NT2/D1 (cell line): Measurements from ENCODE around the gene TOM1L2.

Experiments used
- DNase-seq: peaks from one replicate; pipeline ENCODE4 v3.0.0-alpha.2; 2011; ENCODE audit warnings: low read depth, low spot score
- H3K27me3 ChIP-seq: 2 replicates; pipeline ENCODE4 v1.6.0; 2011; ENCODE audit warnings: mild to moderate bottlenecking; ENCODE audit not compliant: insufficient read length, insufficient read depth
- H3K36me3 ChIP-seq: 2 replicates; pipeline ENCODE4 v1.6.1; 2011; ENCODE audit warnings: mild to moderate bottlenecking, low read length, mixed read lengths; ENCODE audit not compliant: insufficient read depth, insufficient read length
- H3K4me1 ChIP-seq: 2 replicates; pipeline ENCODE4 v1.5.1; 2011; ENCODE audit not compliant: insufficient read depth, insufficient read length
- H3K4me3 ChIP-seq: 2 replicates; pipeline ENCODE4 v1.5.1; 2011; ENCODE audit warnings: low read depth; ENCODE audit not compliant: insufficient read length
- H3K9ac ChIP-seq: 2 replicates; pipeline ENCODE4 v1.6.0; 2011; ENCODE audit warnings: low read depth; ENCODE audit not compliant: insufficient read length
- H3K9me3 ChIP-seq: 2 replicates; pipeline ENCODE4 v1.5.1; 2011; ENCODE audit warnings: mild to moderate bottlenecking, low read length; ENCODE audit not compliant: insufficient read depth
- SUZ12 ChIP-seq: IDR thresholded peaks from 2 replicates; pipeline ENCODE4 v1.6.1; 2011; ENCODE audit not compliant: insufficient read length, insufficient read depth; ENCODE audit errors: extremely low read depth
- YY1 ChIP-seq: IDR thresholded peaks from 2 replicates; pipeline ENCODE4 v1.6.1; 2011; ENCODE audit not compliant: insufficient read length, insufficient read depth
- ZNF274 ChIP-seq: IDR thresholded peaks from 2 replicates; pipeline ENCODE4 v1.6.1; 2011; ENCODE audit warnings: mild to moderate bottlenecking, low read depth, low read length

TOM1L2 gene

GRCh38 chr17:17937201-17937853 lies 34.9 kb downstream of the TOM1L2 start:
- Histone ChIP-seq H3K4me1 (no peaks in the 10 kb centered on the region), H3K36me3 (no peaks in the 10 kb centered on the region)
- no peak for DNase-seq

DNA sequence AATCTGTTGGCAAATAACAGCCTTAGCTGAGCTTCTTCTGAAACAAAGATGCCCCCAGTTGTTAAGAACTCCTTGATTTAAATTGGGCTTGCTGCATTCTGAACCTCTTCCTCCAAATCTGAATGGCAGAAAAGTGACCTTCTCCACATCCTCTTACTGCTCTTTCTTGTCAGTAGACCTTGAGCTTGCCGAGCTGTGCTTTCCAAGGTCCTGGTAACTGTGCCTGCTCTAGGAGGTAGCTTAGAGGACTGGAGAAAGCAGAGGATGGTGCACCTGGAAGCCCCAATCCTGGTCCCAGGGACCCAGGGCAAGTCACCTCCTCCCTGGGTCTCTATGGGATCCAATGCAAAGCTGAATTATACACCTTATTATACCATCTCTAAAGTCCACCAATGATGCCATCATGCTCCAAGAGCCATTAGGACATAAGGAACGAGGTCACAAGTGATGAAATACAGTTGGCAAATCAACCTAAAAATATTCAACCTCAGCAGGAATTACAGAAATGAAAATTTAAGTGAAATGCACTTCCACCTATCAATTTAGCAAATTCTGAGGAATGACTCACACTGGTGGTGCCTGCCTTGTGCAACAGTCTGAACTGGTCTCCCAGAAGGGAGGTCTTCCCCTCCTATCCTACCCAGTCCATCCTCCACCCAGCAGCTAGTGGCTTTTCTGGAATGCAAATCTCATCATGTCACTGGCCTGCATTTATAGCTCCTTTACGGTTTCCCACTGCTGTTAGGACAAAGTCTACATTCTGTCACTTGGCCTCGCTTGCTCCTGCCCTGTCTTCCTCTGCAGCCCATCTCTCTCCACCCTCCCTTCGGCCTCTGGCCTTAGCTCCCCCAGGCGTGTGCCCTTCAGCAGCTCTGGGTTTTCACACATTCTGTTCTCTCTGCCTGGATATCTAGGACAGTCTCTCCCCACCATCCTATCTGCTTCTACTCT lies 36.6 kb downstream of the TOM1L2 start:
- H3K4me1 ChIP-seq = no peaks in the 10 kb centered on the region
- TF ChIP-seq SUZ12 (no peak), ZNF274 (no peak)
- no peak for DNase-seq

More at GRCh38 chr17:17937201-17937853, 34.9 kb downstream of the TOM1L2 start:
- Histone ChIP-seq H3K4me3 (no peak overlapping the region), H3K9me3 (no peaks in the 10 kb centered on the region), H3K9ac (no peak overlapping the region), H3K27me3 (no peaks in the 10 kb centered on the region)
- no peak for TF ChIP-seq YY1
- TF ChIP-seq SUZ12 = no peak
- TF ChIP-seq ZNF274 = no peak

GRCh38 chr17:17934806-17935205 lies 37.4 kb downstream of the TOM1L2 start:
- no peaks in the 10 kb centered on the region for H3K36me3 ChIP-seq
- no peaks in the 10 kb centered on the region for H3K27me3 ChIP-seq
- TF ChIP-seq ZNF274 = no peak
- no peak for TF ChIP-seq SUZ12
- no peak for TF ChIP-seq YY1
- no peaks in the 10 kb centered on the region for H3K9me3 ChIP-seq
- H3K9ac ChIP-seq = no peak overlapping the region
- H3K4me1 ChIP-seq = no peaks in the 10 kb centered on the region
- no peak overlapping the region for H3K4me3 ChIP-seq
- no peak for DNase-seq

More for the DNA sequence above, 36.6 kb downstream of the TOM1L2 start:
- Histone ChIP-seq H3K27me3 (no peaks in the 10 kb centered on the region), H3K36me3 (no peaks in the 10 kb centered on the region), H3K4me3 (no peak overlapping the region), H3K9me3 (no peaks in the 10 kb centered on the region), H3K9ac (no peak overlapping the region)

- H3K4me3 ChIP-seq = no peak overlapping the region
- H3K9ac ChIP-seq = no peak overlapping the region
- TF ChIP-seq YY1 (no peak), ZNF274 (no peak), SUZ12 (no peak)
- no peaks in the 10 kb centered on the region for H3K4me1 ChIP-seq
- DNase-seq = no peak
- H3K27me3 ChIP-seq = no peaks in the 10 kb centered on the region
- no peaks in the 10 kb centered on the region for H3K36me3 ChIP-seq
- H3K9me3 ChIP-seq = no peaks in the 10 kb centered on the region
Measured at GRCh38 chr17:17934214-17934613, 38.0 kb downstream of the TOM1L2 start.

DNA sequence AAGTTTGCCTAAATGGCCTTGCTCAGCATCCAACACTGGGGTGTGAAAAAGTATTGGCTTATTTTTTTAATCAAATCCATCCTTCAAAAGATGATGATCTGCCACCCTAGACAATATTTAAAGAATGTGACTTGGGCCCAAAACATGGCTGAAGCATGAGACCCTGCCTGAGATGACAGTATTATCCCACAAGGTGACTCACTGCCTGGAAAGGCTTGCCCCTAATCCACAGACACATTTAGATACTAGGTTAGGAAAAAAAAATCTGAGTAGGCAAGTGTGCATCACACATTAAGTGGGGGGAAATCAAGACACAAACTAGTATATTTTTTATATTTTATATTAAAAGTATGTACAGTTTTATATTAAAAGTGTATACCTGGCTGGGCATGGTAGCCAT lies 38.4 kb downstream of the TOM1L2 start:
- H3K4me1 ChIP-seq = no peaks in the 10 kb centered on the region
- H3K36me3 ChIP-seq = no peaks in the 10 kb centered on the region
- H3K9me3 ChIP-seq = no peaks in the 10 kb centered on the region
- H3K4me3 ChIP-seq = no peak overlapping the region
- no peak overlapping the region for H3K9ac ChIP-seq
- no peak for TF ChIP-seq YY1
- TF ChIP-seq SUZ12 = no peak
- TF ChIP-seq ZNF274 = no peak
- no peak for DNase-seq
- no peaks in the 10 kb centered on the region for H3K27me3 ChIP-seq

- H3K4me3 ChIP-seq = no peak overlapping the region
- no peak overlapping the region for H3K9ac ChIP-seq
- TF ChIP-seq YY1 (no peak), SUZ12 (no peak)
- DNase-seq = no peak
- no peaks in the 10 kb centered on the region for H3K36me3 ChIP-seq
- H3K9me3 ChIP-seq = no peaks in the 10 kb centered on the region
- no peaks in the 10 kb centered on the region for H3K27me3 ChIP-seq
- H3K4me1 ChIP-seq = no peaks in the 10 kb centered on the region
Measured at GRCh38 chr17:17931159-17931558, 41.0 kb downstream of the TOM1L2 start.

DNA sequence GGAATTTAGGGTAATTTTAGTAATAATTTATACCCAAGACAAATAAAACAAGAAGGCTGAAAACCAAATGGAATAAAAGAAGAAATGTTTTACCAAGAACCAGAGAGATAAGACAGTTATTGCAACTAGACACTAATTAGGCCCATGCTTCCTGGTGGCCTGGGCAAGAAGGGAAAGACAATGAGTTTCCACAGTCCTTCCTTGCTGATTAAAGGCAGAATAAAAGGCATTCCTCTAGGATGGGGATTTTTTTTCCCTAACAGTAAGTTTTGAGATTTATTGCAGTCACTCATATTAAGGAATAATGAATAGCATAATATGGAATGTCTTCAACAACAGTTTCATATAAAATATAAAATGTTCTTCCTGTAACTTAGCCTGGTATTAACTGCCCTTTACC lies 41.5 kb downstream of the TOM1L2 start:
- no peak overlapping the region for H3K9ac ChIP-seq
- no peaks in the 10 kb centered on the region for H3K4me1 ChIP-seq
- no peak for DNase-seq
- no peaks in the 10 kb centered on the region for H3K27me3 ChIP-seq
- H3K36me3 ChIP-seq = no peaks in the 10 kb centered on the region
- no peak overlapping the region for H3K4me3 ChIP-seq
- TF ChIP-seq YY1 = no peak
- TF ChIP-seq ZNF274 = no peak
- TF ChIP-seq SUZ12 = no peak
- H3K9me3 ChIP-seq = no peaks in the 10 kb centered on the region
